ENCODE data around the gene SCO1.

DNA sequence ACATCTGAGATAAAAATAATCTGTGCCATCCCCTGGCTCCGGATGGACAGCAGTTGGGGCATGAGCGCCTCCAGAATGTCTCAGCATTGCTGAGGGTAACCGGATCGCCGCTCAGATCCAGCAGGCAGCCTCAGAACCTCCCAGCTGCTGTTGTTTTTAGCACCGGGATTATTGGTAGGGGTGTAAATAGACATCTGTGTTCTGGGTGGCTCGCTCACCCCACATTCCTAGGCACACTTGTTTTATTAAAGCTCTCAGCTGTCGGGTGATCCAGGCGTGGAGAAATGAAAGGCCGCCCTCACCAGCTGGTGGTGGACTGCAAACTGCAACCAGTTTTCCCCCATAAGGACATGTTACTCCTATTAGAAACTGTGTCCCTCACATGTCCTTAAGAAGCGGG lies 72.4 kb downstream of the SCO1 start:
- no peak for TF ChIP-seq POLR2A (IDR thresholded peaks at IDR 0.05; ENCODE audit: low read length)
- no peak for TF ChIP-seq GATA1 (IDR thresholded peaks at IDR 0.05; ENCODE audit: low read depth, low read length)
